H9 (cell line): ENCODE results near the gene PDPR. TPM values are rescaled to one million over a fixed set of nuclear protein-coding genes. Genes with fewer than 3 reads are reported as not detected.

Experiments
- DNase-seq: peaks from one replicate; pipeline ENCODE4 v3.0.0-alpha.2; 2017
- H2AFZ ChIP-seq: one replicate; pipeline ENCODE4 v1.6.1; 2013; ENCODE audit warnings: mild to moderate bottlenecking, low read length, control low read depth, moderate library complexity
- H2AK5ac ChIP-seq: 2 replicates; pipeline ENCODE4 v1.6.1; 2013; ENCODE audit warnings: low read length, control low read depth, mixed read lengths; ENCODE audit not compliant: insufficient read length
- H2BK120ac ChIP-seq: one replicate; pipeline ENCODE4 v1.6.1; 2013; ENCODE audit warnings: low read depth, mild to moderate bottlenecking, low read length, control low read depth, inconsistent platforms; ENCODE audit not compliant: poor library complexity, severe bottlenecking
- H2BK12ac ChIP-seq: 2 replicates; pipeline ENCODE4 v1.6.1; 2013; ENCODE audit warnings: low read length, control low read depth, mixed read lengths, low read depth; ENCODE audit not compliant: insufficient read length
- H2BK15ac ChIP-seq: 2 replicates; pipeline ENCODE4 v1.6.1; 2013; ENCODE audit warnings: low read depth, low read length, control low read depth
- H2BK20ac ChIP-seq: one replicate; pipeline ENCODE4 v1.6.1; 2013; ENCODE audit warnings: low read depth, mild to moderate bottlenecking, low read length, control low read depth, inconsistent platforms; ENCODE audit not compliant: poor library complexity, severe bottlenecking
- H2BK5ac ChIP-seq: 2 replicates; pipeline ENCODE4 v1.6.1; 2013; ENCODE audit warnings: low read length, control low read depth, mixed read lengths; ENCODE audit not compliant: insufficient read length
- H3K14ac ChIP-seq: 2 replicates; pipeline ENCODE4 v1.6.1; 2013; ENCODE audit warnings: low read length, control low read depth; ENCODE audit not compliant: insufficient read depth
- H3K18ac ChIP-seq: 2 replicates; pipeline ENCODE4 v1.6.1; 2013; ENCODE audit warnings: low read depth, mild to moderate bottlenecking, mixed read lengths, low read length, control low read depth; ENCODE audit not compliant: insufficient read length
- H3K23ac ChIP-seq: 2 replicates; pipeline ENCODE4 v1.6.1; 2013; ENCODE audit warnings: low read length, control low read depth, mixed read lengths, low read depth; ENCODE audit not compliant: insufficient read length
- H3K23me2 ChIP-seq: 2 replicates; pipeline ENCODE4 v1.6.1; 2013; ENCODE audit warnings: low read depth, mild to moderate bottlenecking, mixed read lengths, low read length, control low read depth; ENCODE audit not compliant: insufficient read length, poor library complexity, severe bottlenecking
- H3K27ac ChIP-seq: 2 replicates; pipeline ENCODE4 v1.5.1; 2013; ENCODE audit warnings: low read length, control low read depth, mixed read lengths, low read depth; ENCODE audit not compliant: insufficient read length
- H3K27me3 ChIP-seq: 2 replicates; pipeline ENCODE4 v1.6.1; 2013; ENCODE audit warnings: low read length, control low read depth, inconsistent platforms; ENCODE audit not compliant: insufficient read depth
- H3K4ac ChIP-seq: 2 replicates; pipeline ENCODE4 v1.6.1; 2013; ENCODE audit warnings: low read depth, mild to moderate bottlenecking, control low read depth, inconsistent platforms, low read length, moderate library complexity
- H3K4me1 ChIP-seq: 2 replicates; pipeline ENCODE4 v1.6.1; 2013; ENCODE audit warnings: low read length, control low read depth, inconsistent platforms; ENCODE audit not compliant: insufficient read depth
- H3K4me2 ChIP-seq: 2 replicates; pipeline ENCODE4 v1.6.1; 2013; ENCODE audit warnings: low read length, control low read depth, mixed read lengths; ENCODE audit not compliant: insufficient read length, insufficient read depth
- H3K56ac ChIP-seq: 2 replicates; pipeline ENCODE4 v1.6.1; 2013; ENCODE audit warnings: low read depth, mild to moderate bottlenecking, mixed read lengths, low read length, control low read depth; ENCODE audit not compliant: insufficient read length
- H3K79me1 ChIP-seq: 2 replicates; pipeline ENCODE4 v1.6.1; 2013; ENCODE audit warnings: low read depth, mild to moderate bottlenecking, moderate library complexity, low read length, control low read depth, inconsistent platforms; ENCODE audit not compliant: insufficient read depth, poor library complexity, severe bottlenecking
- H3K79me2 ChIP-seq: 2 replicates; pipeline ENCODE4 v1.6.1; 2013; ENCODE audit warnings: low read length, control low read depth, inconsistent platforms; ENCODE audit not compliant: insufficient read depth
- H3K9ac ChIP-seq: 2 replicates; pipeline ENCODE4 v1.6.1; 2013; ENCODE audit warnings: low read length, control low read depth, mixed read lengths; ENCODE audit not compliant: insufficient read length; ENCODE audit errors: extremely low read depth
- H3K9me3 ChIP-seq: one replicate; pipeline ENCODE4 v1.6.1; 2013; ENCODE audit warnings: low read depth, low read length, inconsistent platforms; ENCODE audit not compliant: control insufficient read depth
- H3T11ph ChIP-seq: one replicate; pipeline ENCODE4 v1.6.1; 2013; ENCODE audit warnings: mild to moderate bottlenecking, low read length, control low read depth, inconsistent platforms
- H4K20me1 ChIP-seq: one replicate; pipeline ENCODE4 v1.6.1; 2013; ENCODE audit not compliant: control insufficient read depth, insufficient read length, insufficient read depth
- H4K5ac ChIP-seq: 2 replicates; pipeline ENCODE4 v1.6.1; 2013; ENCODE audit warnings: low read depth, mild to moderate bottlenecking, mixed read lengths, low read length, control low read depth; ENCODE audit not compliant: insufficient read length
- H4K8ac ChIP-seq: replicated peaks from 2 replicates; pipeline ENCODE4 v1.6.1; 2013; ENCODE audit warnings: low read length, control low read depth, mixed read lengths, low read depth; ENCODE audit not compliant: insufficient read length
- H4K91ac ChIP-seq: 2 replicates; pipeline ENCODE4 v1.6.1; 2013; ENCODE audit warnings: low read depth, mild to moderate bottlenecking, moderate library complexity, mixed read lengths, low read length, control low read depth; ENCODE audit not compliant: insufficient read length
- H3K27ac Mint-ChIP-seq, 3 experiments: 2 replicates in 2 of 3; 3 replicates in 1 of 3; pipeline ENCODE4 v1.8.0; 2020 to 2021; ENCODE audit warnings: mixed read lengths in 3 of 3, mild to moderate bottlenecking in 1 of 3, moderate library complexity in 1 of 3
- H3K27me3 Mint-ChIP-seq: 2 replicates; pipeline ENCODE4 v1.8.0; 2021; ENCODE audit warnings: low read depth, mild to moderate bottlenecking, moderate library complexity, mixed read lengths
- H3K36me3 Mint-ChIP-seq, 3 experiments: 2 replicates in 2 of 3; 3 replicates in 1 of 3; pipeline ENCODE4 v1.8.0; 2020 to 2021; ENCODE audit warnings: low read depth in 3 of 3, mixed read lengths in 3 of 3; ENCODE audit not compliant: insufficient read depth in 1 of 3
- H3K4me1 Mint-ChIP-seq, 2 experiments: 2 replicates each; pipeline ENCODE4 v1.8.0; 2020; ENCODE audit warnings: mixed read lengths in 2 of 2
- H3K4me3 Mint-ChIP-seq, 2 experiments: 2 replicates in 1 of 2; 3 replicates in 1 of 2; pipeline ENCODE4 v1.8.0; 2020 to 2021; ENCODE audit warnings: mild to moderate bottlenecking in 2 of 2, mixed read lengths in 2 of 2, moderate library complexity in 1 of 2
- H3K9me3 Mint-ChIP-seq, 2 experiments: 2 replicates in 1 of 2; 3 replicates in 1 of 2; pipeline ENCODE4 v1.8.0; 2020; ENCODE audit warnings: mild to moderate bottlenecking in 2 of 2, mixed read lengths in 2 of 2, moderate library complexity in 1 of 2
- CTCF ChIP-seq: fragments of 200-600 bp; sonication (generic); conservative IDR thresholded peaks from 3 replicates; pipeline ENCODE4 v1.8.0; 2021; ENCODE audit warnings: antibody characterized with exemption, mild to moderate bottlenecking
- WGBS: extraction: QIAGEN DNeasy Blood & Tissue Kit; methylation state at CpG from one replicate; pipeline ENCODE4 v1.1.7; 2013; ENCODE audit warnings: missing lambda C conversion rate, low lambda C conversion rate, mixed read lengths; ENCODE audit not compliant: insufficient read length; ENCODE audit errors: extremely low coverage; 5-methylcytosine and 5-hydroxymethylcytosine counted together
- total RNA-seq: library from RNA; stranded (reverse); gene quantifications from 2 replicates; pipeline ENCODE4 v1.2.1, GENCODE V29; 2021

PDPR gene
- total RNA-seq, 1 experiment from 2014 or later: 37.2 TPM

DNA sequence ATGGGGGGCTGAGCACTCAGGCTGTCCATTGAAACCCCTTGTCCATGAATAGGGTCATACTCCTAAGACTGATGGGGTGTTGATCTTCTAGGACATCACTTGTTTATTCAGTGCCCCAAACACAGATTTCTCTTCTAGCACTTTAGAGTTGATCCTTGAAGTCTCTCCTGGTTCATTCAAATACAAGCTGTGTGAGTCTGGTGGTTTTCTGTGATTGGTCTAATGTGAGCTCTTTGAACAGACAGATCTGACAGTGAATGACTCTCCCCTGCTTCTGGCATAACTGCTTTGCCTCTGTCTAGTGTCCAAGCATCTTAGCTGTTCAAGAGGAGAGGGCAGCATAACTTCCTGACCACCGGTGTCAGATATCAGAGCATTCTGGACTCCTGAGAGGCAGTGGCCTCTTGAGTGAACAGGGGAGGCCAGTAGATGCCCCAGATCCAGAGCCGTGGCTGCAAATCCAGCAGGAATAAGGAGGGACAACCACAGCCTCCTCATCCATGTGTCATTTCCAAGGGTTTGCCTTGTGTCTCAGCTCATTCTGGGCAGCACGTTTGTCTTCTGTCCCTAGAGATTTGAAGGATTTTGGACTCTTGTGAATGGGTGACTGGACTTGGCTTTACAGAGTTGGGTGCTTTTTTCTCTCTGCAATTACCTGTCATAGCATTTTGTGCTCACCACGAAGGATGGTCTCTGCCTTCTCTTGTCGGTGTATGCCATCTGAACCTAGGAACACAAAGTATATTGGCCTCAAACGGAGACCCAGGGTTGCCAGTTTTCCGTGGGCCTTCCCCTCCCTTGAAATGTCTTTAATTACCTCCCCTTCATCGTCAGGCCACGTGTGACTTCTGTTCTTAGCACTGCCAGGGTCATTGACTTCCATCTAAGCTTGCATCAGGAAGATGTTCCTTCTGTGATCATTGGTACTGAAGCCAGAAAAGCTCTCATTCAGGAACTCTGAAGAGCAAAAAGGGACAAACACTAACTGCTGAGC lies 45.5 kb downstream of the PDPR start:
- no peaks in the 10 kb centered on the region for H3K4me1 ChIP-seq
- H3K56ac ChIP-seq: no peak overlapping the region
- H3K9me3 ChIP-seq: no peaks in the 10 kb centered on the region
- no peak overlapping the region for H2AFZ ChIP-seq
- no peak overlapping the region for H3K4me2 ChIP-seq
- Mint-ChIP-seq H3K4me1 (peaks cover 0 to 5% of the 10 kb centered on the region in 2 experiments; a peak in 1 of 4 replicates), H3K27ac (no peak overlapping the region), H3K4me3 (no peak overlapping the region), H3K36me3 (peaks cover 6 to 23% (median 12%) of the 10 kb centered on the region in 3 experiments; a peak in 6 of 7 replicates), H3K9me3 (no peaks in the 10 kb centered on the region), H3K27me3 (no peaks in the 10 kb centered on the region)
- no peak overlapping the region for H2BK20ac ChIP-seq
- no peak overlapping the region for H2BK15ac ChIP-seq
- H3K23me2 ChIP-seq: peaks cover 2% of the 10 kb centered on the region
- H3K79me1 ChIP-seq: no peaks in the 10 kb centered on the region
- no peak overlapping the region for H2BK5ac ChIP-seq
- WGBS: no CpG with 5 or more reads among the region's 9 CpGs
- H2BK120ac ChIP-seq: no peak overlapping the region
- no peak overlapping the region for H3K18ac ChIP-seq
- no peaks in the 10 kb centered on the region for H3K79me2 ChIP-seq
- no peak overlapping the region for H3K4ac ChIP-seq
- no peak overlapping the region for H3K14ac ChIP-seq
- TF ChIP-seq CTCF: no peak
- H3K27ac ChIP-seq: no peak overlapping the region
- no peak overlapping the region for H3K9ac ChIP-seq
- H3T11ph ChIP-seq: no peak overlapping the region
- no peak overlapping the region for H2AK5ac ChIP-seq
- no peak overlapping the region for H4K91ac ChIP-seq
- DNase-seq: no peak
- H4K20me1 ChIP-seq: no peaks in the 10 kb centered on the region
- H3K23ac ChIP-seq: no peak overlapping the region
- no peaks in the 10 kb centered on the region for H3K27me3 ChIP-seq
- no peak overlapping the region for H2BK12ac ChIP-seq
- H4K8ac ChIP-seq: no peak overlapping the region
- H4K5ac ChIP-seq: no peak overlapping the region
